Non-pigmented ciliary epithelial cell (primary cell): ENCODE data around the gene CNTN5.

Experiments used
- DNase-seq: peaks from one replicate; pipeline ENCODE4 v3.0.0-alpha.2; 2010; ENCODE audit warnings: low read depth

Gene CNTN5

DNA sequence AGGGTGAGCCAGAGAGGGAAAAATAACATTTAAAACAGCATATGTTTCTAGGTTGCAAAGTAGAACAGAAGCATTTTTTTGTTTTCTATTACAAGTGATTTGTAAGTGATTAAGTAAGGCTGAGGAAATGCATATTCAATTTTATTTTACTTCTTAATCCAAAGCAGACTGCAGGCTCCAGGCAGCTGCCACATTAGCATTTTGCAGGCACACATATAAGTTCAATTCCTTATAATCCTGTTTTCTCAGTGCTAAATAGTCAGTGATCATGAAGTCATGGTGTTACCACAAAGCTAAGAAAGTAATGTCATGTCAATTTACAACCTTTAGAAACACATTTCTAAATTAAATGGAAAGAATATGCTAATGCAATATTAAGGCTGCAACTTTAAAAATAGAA lies 149.8 kb downstream of the CNTN5 start:
- DNase-seq: no peak

DNA sequence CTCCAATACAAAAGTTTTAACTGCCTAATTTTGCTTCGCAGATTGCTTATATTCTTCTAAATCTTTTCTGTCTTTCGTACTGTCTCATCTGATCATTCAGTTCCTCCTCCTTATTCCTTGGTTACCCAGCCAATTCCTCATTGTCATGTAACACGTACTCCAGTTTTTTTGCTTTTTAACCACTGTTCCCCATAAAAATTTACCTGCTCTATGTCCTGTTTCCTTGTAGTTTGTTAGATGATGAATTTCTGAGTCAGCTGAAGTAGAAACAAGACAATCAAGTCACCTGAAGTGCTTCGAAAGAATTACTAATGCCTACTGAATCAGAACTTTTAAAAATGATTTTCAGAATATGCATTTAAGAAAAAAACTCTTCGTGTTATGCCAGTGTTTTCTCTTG lies 150.6 kb downstream of the CNTN5 start:
- DNase-seq: no peak

DNA sequence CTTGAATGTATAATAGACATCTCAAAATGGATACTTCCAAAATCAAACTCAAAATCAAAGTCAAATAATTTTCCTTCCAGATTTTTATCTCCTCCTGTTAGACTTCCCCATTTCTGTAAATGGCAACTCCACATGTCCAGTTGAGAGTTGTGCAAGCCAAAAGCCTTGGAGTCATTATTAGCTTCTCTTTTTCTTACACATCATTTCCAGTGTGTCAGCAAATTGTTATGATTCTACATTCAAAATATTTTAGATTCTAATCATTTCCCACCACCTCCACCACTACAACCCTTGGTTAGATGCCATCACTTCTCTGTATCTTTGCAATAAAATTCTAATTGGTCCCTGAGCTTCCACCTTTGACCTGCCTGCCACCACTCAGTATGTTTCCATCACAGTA lies 155.7 kb downstream of the CNTN5 start:
- no peak for DNase-seq

DNA sequence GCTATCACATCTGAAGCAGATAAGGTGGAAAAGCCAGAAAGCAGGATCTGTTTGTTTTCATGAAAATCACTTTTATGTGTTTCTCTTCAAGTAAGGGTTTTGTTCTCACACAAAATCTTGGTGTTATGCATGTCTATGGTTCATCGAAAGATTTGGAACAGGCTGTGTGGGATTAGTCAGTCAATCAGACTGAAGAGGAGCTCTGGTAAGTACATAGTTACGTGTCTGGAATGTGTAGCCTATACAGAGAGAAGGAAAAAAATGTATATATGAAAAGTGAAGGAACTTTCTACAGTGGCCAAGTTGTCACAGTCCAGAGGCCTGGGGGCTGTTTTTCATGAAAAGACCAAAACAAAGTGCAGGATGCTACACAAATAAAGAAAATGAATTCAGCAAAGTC lies 156.7 kb downstream of the CNTN5 start:
- DNase-seq: no peak

DNA sequence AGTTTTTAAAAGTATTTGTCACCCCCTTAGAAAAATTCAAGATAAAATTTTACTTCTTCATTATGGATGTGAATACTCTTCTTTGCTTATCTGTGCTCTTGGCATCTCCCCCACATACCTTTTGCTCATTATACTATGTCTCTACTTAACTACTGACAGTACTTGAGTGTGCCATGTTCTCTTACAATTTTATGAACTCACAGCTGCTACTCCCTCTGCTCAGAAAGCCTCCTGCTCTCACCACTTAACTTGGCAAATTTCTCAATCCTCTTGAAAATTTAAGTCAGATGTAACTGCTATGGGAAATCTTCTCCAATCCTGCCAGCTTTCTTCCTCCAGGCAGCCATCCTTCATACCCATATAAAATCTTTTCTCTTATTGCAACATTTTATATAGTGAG lies 163.4 kb downstream of the CNTN5 start:
- DNase-seq: no peak

DNA sequence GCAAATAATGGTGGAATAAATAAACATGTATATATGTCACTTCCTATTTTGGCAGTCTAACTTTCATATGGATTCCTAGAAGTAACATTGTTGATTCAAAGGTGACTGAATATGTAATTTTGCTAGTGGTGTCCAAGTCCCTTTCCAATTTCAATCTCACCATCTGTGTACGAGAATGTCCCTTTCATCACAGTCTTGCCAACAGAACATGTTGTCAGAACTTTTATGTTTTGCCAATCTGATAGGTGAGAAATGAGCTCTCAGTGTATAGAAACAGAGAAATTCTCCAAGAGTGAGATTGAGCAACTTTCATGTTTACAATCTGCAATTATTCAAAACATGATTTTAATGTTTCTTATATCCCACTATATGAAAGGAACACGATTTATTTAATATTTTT lies 167.5 kb downstream of the CNTN5 start:
- no peak for DNase-seq

DNA sequence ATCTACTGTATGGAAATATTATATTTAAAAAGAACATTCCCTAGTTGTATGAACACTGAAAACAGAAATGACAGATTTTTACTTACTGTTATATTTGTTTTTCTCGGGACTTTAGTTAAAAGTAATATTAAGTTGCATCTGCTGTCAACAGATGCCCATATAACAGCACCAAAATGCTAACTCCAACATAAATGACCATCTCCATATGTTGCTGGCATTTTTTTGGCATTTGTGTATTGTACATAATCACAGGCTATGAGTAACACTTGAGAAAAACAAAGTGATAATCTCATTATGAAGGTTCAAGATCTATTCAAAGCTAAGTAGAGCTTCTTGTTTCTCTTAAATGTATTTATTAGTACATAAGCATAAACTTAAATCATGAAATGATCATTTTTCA lies 172.0 kb downstream of the CNTN5 start:
- DNase-seq: no peak

DNA sequence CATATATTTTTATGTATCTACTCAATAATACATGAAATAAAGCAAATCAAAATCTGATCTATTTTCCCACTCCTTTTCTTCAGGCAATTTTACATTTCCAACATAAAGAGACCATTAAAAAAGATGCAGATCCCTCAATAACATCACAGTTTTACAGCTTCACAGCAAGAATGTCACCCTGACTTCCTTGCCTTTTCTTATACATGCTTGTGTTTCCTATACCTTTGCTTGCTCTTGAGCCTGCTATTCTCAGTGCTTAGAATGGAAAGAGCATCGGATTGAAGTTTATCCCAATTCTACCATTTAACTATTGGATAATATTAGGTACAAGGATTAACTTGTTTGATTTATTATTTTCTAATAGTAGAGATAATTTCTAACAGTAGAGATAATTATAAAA lies 176.7 kb downstream of the CNTN5 start:
- DNase-seq: no peak

DNA sequence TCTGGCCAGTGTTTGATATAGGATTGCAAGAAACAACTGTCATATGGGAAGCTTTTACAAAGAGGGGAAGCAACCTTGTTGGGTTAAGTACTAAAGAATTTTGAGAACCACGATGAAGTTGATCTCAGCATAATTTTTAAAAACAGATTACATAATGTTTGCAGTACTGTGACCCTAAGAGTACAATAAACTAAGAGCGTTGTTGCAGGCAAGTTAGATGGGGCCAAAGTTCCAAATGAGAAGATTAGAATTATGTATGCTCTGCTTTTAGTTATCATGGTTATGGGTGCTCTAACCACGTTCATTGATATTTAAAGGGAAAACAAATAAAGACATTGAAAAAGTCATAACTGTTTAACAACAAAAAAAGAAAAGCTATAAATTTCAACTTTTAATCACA lies 177.5 kb downstream of the CNTN5 start:
- no peak for DNase-seq

DNA sequence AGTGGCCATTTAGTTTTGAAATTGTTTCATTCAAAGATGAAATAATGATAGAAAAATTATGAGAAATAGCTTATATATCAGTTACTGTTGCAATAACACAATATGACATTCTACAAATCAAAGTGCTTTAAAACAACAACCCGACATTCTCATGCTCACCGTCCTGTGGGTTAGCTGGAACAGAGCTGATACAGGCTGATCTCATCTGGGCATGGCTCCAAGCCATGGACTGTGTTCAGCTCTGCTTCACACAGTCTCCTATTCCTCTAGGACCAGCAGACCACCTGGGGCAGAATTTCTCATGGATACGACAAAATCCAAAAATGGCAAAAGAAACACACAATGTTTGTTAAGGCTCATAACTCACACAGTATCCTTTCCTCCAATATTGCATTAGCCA lies 178.6 kb downstream of the CNTN5 start:
- DNase-seq: peak; percentile 32

DNA sequence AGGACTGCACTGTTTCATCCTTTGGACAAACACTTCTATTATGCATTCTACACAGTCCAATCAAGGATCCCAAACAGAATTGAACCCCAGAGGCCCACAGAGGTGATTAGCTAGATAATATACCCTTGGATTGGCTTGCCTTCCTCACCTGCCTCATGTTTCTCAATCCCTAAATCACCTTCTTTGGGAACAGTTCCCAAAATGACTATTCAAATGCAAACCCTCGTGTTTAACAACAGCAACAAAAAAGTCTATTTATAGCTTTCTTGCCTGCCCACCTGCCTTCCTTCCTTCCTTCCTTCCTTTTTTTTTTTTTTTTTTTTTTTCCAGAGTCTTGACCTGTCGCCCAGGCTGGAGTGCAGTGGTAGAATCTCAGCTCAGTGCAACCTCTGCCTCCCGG lies 180.0 kb downstream of the CNTN5 start:
- DNase-seq: no peak

DNA sequence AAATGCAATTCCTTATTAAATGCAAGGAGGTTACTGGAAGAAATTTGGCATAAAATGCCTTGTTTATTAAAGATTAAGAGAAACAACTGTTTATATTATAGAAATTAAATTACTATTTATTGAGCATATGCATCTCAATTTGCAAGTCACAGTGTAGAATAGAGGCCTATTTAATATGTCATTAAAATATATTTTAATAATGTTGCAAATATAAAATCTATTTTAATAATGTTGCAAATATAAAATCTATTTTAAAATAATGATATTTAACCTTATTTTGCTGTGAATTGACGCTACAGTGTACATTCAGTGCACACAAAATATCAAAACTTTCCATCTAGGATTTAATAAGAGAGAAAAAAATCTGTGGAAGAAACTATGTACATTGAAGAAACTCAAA lies 188.1 kb downstream of the CNTN5 start:
- DNase-seq: no peak

DNA sequence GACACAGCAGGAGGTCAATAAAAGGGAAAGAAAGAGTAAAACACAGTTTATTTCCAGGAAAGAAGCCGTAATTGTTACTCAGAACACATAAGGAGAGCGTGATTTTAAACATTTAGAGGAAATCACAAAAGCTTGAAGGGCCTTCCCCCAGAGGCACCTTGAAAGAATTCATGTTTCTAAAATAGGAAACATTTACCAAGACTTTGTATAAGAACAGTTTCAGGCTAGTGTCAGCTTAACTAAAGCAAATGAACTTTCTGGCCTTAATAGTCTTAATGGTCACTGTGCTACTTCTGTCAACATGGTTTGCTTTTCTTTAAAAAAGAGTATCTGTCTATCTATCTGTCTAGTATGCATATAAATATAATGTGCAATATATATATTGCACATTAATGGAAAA lies 208.8 kb downstream of the CNTN5 start:
- DNase-seq: no peak

DNA sequence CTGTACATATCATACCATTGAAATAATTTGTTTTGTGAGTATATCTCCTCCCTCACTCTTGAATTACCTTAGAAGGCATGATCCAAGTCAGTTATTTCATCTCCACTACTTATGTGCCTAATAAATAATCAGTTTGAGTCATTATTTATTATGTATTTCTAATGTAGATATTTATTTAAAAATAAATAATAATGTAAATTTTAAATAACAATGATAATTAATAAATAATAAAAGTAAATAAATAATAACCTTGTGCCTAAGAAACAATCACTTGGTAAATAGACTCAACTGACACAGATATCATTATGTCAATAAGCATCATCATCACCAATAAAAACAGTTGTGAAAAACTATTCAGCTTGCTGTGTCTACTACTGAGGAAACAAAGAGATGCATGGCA lies 213.8 kb downstream of the CNTN5 start:
- DNase-seq: no peak

DNA sequence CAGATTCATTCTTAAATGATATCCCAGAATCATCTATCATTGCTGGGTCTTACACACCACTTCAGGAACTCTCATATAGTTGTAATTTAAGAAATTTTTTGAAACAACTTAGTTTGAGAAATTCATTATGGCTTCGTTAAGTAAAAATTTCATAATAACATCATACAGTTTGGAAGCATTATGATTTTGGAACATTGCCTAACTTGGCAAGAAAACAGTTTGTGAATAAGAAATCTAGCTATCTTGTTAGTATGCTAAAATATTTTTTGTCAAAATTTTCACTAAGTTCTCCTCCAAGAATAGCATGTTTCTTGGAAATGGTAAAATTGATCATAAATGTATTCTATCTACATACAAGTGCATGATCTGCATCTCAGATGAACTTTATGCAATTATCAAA lies 217.7 kb downstream of the CNTN5 start:
- no peak for DNase-seq

DNA sequence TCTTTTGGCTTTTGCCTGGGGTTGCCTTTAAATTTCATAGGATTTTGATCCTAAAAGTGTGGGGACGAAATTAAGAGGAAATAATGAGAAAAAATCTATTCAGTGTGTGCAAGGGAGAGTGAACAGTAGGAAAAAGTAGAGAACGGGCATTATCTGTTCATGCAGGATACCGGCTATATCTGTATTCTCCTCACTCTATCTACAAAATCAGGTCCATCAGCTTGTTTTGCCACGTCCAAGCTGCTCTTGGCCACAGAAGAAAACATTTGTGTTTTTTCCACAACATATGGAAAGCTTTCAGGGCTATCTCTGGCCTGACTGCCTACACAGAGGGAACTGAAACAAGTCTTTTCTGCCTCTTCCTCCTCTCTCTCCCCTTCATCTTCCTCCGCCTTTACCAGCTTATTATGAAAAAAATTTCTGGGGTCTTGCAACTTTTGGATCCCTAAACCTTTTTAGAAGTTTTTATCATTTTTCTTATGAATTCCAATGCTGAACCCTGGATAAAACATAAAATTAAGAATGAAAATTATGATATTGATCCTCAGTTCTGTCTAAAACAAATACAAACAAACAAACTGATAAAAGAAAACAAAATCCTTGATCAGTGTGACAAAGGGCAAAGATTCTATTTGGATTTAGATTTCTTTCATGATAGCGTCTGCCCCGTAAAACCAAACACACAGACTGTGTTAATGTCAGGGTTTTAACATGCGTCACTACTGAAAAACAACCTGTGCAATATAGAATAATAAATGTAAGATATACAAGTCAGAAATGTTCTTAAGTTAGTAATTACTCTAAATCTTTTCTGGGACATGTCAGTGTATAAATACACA lies 219.7 kb downstream of the CNTN5 start:
- no peak for DNase-seq

DNA sequence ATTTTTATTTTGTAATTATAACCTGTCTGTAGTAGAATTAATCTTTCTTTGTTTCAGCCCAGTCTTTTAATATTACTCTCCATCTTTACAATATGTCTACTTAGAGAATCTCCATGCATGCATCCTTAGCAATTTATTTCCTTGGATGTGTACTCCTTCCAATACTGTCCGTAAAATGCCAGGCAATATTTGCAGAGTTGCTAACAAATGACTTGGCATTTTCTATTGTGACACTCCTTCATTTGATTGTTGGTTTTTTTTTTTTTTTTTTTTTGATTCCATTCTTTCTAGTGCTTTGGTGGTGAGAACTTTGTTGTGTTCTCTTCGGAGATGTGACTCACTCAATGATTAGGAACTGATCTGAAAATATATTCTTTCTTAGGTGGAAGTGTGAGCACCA lies 220.3 kb downstream of the CNTN5 start:
- no peak for DNase-seq

DNA sequence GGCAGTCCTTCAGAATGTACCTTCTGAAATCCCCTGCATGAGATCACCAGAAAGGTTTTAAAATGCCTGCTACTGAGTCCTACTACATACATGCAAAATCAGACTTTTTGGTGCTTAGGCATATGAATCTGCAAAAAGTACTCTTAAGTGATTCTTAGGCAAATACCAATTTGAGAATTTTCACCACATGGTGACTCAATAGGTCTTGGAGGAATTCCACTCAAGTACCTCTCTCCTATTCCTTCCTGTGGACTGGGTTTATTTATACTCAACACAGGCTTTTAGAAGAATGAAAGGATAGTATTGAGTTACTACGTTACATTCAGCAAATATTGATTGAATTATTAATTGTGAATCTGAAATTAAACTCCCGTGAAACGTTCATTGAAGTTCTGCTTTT lies 223.9 kb downstream of the CNTN5 start:
- peak; percentile 20 for DNase-seq

DNA sequence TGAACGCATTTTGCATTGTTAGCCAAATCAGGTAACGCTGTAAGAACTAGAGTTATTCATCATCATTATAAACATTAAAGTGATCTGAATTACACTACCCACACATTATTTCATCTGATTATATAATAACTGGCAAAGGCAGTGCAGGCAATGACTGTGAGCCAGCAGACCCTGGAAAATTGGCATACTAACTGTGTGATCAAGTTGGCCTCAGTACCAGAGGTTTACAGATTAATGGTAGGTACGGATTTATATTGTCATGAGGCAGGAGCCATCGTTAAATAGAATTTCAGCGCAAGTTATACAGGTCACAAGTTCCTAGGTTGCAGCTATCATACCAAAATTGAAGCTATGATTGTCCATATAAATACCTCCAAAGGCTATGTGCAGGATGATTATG lies 225.4 kb downstream of the CNTN5 start:
- no peak for DNase-seq

DNA sequence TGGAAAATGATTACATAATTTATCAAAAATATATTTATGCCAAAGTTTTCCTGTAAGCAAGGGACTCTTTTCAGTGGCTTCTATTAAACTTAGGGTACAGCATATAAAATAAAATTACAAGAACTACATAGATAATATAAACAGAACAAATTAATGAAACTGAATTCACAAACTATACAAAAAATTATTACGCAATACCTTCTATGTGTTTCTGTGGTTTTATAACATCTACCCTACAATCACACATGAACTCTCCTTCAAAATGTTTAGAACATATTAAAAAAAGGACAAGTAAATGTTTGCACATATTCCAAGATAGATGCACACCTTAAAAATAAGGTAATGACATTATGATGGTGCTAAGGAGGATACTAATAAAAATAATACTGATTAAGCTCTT lies 235.9 kb downstream of the CNTN5 start:
- DNase-seq: no peak

DNA sequence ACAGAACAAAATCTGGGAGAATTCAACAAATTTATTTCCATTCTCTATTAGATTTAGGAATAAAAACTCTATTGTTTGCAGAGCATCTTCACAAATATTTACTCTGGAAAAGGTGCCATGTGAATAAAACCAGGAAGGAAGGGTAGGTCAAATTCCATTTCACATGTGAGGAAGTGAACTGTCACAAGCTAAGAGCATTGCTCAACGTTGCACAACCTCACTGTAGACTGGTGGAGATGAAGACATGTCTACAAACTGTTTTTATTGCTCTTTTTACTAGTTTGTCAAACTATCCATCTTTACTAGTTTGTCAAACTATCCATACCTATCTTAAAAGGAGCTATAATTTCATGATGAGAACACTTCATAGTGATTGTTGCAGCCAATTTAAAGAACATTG lies 236.4 kb downstream of the CNTN5 start:
- no peak for DNase-seq

DNA sequence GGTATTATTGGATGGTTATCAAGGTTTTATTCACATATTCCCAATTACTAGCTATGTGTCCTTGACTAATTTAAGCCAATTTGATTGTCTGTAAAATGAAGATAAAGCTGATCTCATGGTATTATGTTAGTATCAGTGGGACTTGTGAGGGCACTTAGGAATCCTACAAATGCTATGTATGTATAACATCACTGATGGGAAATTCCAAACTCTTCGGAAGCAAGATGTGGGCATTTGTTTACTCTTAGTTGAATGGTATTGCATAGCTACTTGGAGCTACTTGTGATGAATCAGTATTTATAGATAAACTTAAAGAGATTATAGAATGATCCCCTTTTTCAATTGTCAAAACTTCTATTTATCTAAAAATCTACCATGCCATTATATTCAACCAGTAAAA lies 239.9 kb downstream of the CNTN5 start:
- DNase-seq: peak; percentile 41

DNA sequence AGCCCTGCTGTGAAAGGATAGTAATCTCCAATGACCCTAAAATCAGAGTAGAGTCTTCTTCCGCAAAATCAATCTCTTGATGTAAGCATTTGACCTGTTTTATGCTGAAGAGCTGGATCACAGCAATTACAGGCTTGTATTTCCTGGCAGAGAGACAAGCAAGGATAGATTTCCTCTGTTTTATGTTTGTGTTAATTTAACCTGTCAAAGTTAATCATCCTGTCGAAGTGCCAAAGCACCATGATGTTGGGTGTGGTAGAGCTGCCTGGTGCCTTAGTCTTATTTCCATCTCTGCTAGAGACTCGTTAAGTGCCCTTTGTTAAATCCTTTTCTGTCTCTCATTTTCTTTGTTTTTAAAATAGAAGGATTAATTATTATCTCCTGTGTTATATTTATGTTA lies 248.1 kb downstream of the CNTN5 start:
- DNase-seq: no peak

DNA sequence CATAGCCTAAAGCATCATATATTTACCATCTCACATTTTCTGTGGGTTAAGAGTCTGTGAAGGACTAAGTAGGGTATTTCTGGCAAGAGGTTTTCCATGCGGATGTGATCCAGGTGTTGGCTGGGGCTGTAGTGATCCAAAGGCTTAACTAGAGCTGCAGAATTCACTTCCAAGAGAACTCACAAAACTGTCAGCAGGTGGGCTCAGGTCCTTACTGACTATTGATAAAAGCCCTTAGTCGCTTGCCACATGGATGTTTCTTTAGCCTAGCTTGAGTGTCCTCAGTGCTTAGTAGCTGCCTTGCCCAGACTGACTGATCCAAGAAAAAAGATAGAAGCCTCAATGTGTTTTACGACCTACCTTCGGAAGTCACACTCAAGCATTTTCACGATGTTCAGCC lies 250.8 kb downstream of the CNTN5 start:
- DNase-seq: no peak

DNA sequence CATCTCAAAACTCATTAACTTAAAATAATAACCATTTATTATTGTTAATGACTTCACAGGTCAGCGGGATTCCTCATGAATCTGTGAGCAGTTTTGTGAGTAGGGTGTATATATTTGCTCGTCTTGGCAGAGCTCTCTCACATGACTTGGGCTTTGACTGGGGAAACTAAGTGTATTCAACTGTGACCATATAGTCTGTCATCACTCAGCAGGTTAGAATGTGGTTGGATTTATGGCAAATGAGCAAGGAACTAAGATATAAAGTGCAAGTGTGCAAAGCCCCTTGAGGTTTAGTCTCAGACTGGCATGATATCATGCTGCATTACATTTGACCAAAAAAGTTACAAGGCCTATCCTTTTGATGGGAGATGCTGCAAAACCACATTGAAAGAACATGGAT lies 254.8 kb downstream of the CNTN5 start:
- no peak for DNase-seq
